GM12878 (cell line): ENCODE data around the gene LDLRAD4.

Experiments
- GABPA ChIP-seq: IDR thresholded peaks from 2 replicates; pipeline ENCODE4 v1.6.1; 2014; ENCODE audit warnings: antibody characterized with exemption, low read depth, mild to moderate bottlenecking, inconsistent platforms
- KAT2A ChIP-seq: conservative IDR thresholded peaks from 2 replicates; pipeline ENCODE4 v1.6.1; 2011; ENCODE audit warnings: low read depth, low read length; ENCODE audit not compliant: control insufficient read depth
- MXI1 ChIP-seq: fragments of 150-350 bp; IDR thresholded peaks from 2 replicates; pipeline ENCODE4 v1.6.1; 2011; ENCODE audit warnings: low read depth, mild to moderate bottlenecking, inconsistent platforms, low read length, improper control_type of control experiment
- NRF1 ChIP-seq: conservative IDR thresholded peaks from 2 replicates; pipeline ENCODE4 v1.6.1; 2011; ENCODE audit warnings: mild to moderate bottlenecking, low read depth, low read length, improper control_type of control experiment
- POLR2AphosphoS5 ChIP-seq: IDR thresholded peaks from 2 replicates; pipeline ENCODE4 v1.6.1; 2011; ENCODE audit warnings: mild to moderate bottlenecking, low read length, inconsistent platforms
- TF ChIP-seq, protein P1 (sequence below): fragments of 450-650 bp; IDR thresholded peaks from 2 replicates; pipeline ENCODE4 v1.6.1; 2017; ENCODE audit warnings: mild to moderate bottlenecking
- TF ChIP-seq, protein P2 (sequence below): IDR thresholded peaks from 2 replicates; pipeline ENCODE4 v1.6.1; 2011; ENCODE audit warnings: low read depth, low read length, improper control_type of control experiment, borderline replicate concordance
- TF ChIP-seq, protein P3 (sequence below): IDR thresholded peaks from 2 replicates; pipeline ENCODE4 v1.6.1; 2011; ENCODE audit warnings: borderline replicate concordance, low read depth, mild to moderate bottlenecking, moderate library complexity, low read length; ENCODE audit not compliant: insufficient read depth, poor library complexity, severe bottlenecking

DNA sequence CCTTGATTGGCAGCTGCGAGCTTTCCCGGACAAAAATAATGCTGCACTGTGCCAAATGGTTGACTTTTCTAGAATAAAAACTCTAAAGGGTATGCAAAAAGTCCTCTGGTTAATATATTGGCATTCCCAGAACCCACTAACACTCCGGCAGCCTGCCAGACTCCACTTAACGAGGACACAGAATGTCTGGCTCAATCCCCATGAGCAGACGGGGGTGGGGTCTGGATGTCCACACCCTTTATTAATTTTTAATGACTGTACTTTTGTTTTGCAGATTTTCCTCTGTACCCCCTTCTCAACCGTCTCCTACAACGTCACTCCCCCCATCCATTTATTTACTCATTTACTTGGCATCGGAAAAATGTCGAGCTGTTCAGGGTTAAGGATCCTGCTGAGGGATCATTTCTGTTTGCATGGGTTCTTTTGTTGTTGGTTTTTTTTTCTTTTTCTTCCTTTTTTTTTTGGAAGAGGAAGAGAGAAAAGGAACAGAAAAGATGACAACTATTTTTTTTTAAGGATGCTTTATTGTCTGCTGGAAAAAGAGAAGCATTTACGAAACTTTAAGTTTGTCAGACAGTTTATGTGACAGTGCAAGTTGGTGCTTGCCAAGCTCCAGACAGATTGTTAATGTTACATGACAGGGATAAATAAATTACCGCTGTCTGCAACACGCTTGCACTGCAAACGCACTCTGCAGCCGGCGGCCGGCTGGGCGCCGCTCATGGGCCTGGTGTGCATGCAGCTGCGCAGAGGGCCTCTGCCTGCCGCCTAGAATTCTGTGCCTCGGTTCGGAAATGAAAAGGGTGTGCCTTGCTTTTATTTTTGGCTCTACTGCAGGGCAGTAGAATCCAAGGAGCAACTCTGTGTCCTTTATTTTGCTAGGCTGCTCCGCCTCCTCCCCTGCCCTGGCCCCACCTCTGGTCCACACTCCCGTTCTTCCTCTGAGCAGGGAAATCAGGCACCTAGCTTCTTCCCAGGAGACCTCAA lies 3.6 kb downstream of the LDLRAD4 start:
- TF ChIP-seq, protein P1, sequence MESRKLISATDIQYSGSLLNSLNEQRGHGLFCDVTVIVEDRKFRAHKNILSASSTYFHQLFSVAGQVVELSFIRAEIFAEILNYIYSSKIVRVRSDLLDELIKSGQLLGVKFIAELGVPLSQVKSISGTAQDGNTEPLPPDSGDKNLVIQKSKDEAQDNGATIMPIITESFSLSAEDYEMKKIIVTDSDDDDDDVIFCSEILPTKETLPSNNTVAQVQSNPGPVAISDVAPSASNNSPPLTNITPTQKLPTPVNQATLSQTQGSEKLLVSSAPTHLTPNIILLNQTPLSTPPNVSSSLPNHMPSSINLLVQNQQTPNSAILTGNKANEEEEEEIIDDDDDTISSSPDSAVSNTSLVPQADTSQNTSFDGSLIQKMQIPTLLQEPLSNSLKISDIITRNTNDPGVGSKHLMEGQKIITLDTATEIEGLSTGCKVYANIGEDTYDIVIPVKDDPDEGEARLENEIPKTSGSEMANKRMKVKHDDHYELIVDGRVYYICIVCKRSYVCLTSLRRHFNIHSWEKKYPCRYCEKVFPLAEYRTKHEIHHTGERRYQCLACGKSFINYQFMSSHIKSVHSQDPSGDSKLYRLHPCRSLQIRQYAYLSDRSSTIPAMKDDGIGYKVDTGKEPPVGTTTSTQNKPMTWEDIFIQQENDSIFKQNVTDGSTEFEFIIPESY = no peak
- TF ChIP-seq, protein P2, sequence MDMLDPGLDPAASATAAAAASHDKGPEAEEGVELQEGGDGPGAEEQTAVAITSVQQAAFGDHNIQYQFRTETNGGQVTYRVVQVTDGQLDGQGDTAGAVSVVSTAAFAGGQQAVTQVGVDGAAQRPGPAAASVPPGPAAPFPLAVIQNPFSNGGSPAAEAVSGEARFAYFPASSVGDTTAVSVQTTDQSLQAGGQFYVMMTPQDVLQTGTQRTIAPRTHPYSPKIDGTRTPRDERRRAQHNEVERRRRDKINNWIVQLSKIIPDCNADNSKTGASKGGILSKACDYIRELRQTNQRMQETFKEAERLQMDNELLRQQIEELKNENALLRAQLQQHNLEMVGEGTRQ = no peak
- TF ChIP-seq POLR2AphosphoS5 (no peak), MXI1 (no peak), KAT2A (no peak), NRF1 (no peak), GABPA (no peak)
- TF ChIP-seq, protein P3, sequence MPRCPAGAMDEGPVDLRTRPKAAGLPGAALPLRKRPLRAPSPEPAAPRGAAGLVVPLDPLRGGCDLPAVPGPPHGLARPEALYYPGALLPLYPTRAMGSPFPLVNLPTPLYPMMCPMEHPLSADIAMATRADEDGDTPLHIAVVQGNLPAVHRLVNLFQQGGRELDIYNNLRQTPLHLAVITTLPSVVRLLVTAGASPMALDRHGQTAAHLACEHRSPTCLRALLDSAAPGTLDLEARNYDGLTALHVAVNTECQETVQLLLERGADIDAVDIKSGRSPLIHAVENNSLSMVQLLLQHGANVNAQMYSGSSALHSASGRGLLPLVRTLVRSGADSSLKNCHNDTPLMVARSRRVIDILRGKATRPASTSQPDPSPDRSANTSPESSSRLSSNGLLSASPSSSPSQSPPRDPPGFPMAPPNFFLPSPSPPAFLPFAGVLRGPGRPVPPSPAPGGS = no peak
